GM12873 (cell line): ENCODE measurements around the gene COA3.

Experiments used
- CTCF ChIP-seq: IDR thresholded peaks from 2 replicates; pipeline ENCODE4 v1.5.1; 2012; ENCODE audit warnings: low read depth, mild to moderate bottlenecking, moderate library complexity, low read length, control low read depth; ENCODE audit not compliant: insufficient read depth; ENCODE audit errors: missing control alignments

Gene COA3

DNA sequence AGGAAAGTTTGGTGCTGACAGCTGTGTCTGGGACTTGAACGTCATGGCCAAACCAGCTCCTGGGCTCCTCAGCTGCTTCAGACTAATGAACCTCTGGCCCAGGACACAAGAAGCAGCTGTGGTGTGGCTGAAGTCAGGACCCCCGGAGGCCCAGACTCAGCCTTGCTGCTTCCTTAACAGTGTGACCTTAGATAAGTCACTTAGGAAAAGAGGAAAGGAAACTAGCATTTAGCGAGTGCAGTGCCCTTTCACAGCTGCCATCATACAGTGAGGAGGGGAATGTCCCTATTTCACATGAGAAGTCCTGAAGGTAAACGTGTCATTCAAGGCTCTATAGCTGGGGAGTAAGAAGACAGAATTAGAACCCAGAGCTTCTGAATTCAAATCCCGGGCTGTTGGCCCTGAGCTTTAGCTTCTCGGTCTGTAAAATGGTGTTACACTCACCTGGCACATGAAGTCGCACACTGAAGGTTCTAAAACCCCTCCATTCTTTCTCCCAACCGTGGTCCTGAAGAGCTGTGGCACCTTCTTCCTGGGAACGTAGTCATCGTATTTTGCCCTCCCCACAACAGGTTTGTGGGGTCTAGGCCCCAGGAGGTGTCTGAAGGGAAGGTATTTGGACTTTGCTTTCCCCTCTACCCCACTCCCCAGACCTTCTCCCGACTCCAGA is 38.4 kb downstream of the COA3 start:
- TF ChIP-seq CTCF = no peak

DNA sequence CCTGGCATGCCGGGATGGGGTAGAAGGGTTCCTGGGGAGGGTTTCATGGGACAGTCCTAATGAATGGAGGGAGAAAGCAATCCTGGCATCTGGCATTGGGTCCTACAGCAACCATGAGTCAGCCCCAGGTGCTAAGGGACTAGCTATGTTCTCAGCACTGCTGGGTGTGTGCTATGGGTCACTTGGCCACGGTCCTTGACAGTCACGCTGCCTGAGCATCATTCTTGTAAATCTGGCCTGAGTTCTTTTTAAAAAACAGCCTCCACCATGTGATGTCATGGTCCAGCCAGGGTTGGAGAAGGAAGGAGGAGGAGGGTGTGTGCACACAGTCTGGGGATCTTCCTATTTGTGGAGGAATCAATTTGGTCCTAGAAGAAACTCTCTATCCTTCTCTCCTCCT is 43.7 kb downstream of the COA3 start:
- no peak for TF ChIP-seq CTCF

DNA sequence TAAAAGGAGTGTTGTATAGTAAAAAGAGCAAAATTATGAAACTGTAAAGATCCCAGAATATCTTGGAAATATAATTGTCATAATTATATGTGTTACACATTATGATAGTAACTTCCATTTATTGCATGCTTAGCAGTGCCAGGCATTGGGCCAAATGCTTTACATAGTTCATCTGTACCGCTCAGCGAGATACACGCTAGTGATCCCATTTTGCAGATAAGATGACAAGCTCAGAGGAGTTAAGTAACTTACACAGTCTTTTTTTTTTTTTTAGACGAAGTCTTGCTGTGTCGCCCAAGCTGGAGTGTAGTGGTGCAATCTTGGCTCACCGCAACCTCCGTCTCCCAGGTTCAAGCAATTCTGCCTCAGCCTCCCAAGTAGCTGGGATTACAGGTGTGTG is 46.9 kb downstream of the COA3 start:
- no peak for TF ChIP-seq CTCF

GRCh38 chr17:42750739-42751344 is 47.7 kb downstream of the COA3 start:
- no peak for TF ChIP-seq CTCF

DNA sequence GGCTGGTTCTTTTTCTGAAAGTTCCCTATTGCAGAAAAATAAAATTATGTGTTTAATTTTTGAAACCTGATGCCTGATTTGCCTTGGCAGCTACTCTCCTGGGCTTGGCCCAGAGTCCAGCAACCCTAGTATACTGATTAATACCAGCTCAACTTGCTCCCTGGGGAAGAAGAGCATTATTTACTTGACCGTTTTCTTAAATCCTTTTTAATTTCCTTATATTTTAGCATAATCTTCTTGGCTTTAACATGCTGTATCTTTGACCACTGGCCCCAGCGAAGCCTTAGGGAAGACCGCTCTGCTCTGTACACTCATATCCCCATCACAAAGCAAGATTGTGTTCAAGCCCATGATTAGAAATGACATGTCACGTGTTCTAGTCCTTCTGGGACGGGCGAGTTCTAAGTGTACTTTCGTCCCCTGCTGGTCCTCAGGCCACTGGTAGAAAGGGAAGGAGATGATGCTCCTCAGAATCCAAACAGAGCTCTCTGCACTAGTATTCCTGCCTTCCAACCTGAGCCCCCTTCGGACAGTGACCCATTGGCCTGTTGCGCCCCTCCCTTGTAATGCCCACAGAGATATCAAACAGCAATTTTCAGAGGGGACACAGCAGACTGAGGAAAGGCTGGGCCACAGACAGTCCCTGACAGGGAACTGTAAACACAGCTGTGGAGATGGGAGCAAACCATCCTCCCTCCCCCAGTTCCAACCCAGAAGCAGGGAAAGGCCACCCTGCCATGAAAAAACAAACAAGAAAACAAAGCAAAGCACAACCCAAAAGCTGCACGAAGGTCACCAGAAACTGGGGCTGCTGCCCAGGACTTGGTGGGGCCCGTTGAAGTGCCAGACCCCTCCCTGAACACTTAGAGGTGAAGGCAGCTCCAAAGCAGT is 49.4 kb downstream of the COA3 start:
- TF ChIP-seq CTCF = no peak

DNA sequence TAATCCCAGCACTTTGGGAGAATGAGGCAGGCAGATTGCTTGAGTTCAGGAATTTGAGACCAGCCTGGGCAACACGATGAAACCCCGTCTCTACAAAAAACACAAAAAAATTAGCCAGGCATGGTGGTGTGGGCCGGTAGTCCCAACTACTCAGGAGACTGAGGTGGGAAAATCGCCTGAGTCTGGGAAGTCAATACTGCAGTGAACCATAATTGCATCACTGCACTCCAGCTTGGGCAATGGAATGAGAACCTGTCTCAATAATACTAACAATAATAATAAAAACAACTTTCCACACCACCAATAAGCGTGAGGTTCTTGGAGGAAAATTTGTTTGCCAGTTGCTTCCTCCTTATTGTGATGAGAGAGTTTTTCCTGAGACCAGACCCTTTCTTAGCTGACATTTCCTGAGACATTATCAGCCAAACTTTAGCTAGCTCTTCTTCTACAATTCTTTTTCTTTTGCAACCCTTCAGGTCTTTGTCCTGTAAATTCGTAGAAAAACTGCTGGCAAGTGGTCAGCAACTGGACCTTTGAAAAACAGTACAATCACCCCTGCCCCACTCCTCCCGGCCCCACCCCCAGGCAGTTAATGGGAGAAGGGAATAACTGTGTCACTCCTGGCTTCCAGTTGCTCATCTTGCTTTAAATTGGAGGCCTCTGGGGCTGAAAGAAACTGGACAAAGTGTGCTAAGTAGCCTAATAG is 50.1 kb downstream of the COA3 start:
- TF ChIP-seq CTCF = no peak
